BLaER1 treated with 17β-estradiol and CSF1 and Interleukin-3, amounts not matched to agents 10 nM and 100 nM (cell line): ENCODE results near the gene CKAP4.

Experiments used
- H3K27ac ChIP-seq, 11 experiments: shearing (Covaris generic); formaldehyde crosslinking; 2 replicates each; pipeline ENCODE4 v1.8.1; 2022
- H3K27me3 ChIP-seq, 11 experiments: shearing (Covaris generic); formaldehyde crosslinking; 2 replicates each; pipeline ENCODE4 v1.8.1; 2022
- H3K36me3 ChIP-seq, 11 experiments: shearing (Covaris generic); formaldehyde crosslinking; 2 replicates each; pipeline ENCODE4 v1.8.1; 2022
- H3K4me1 ChIP-seq, 10 experiments: shearing (Covaris generic); formaldehyde crosslinking; 2 replicates each; pipeline ENCODE4 v1.8.1; 2022
- H3K4me2 ChIP-seq, 11 experiments: shearing (Covaris generic); formaldehyde crosslinking; 2 replicates each; pipeline ENCODE4 v1.8.1; 2022
- H3K4me3 ChIP-seq, 10 experiments: shearing (Covaris generic); formaldehyde crosslinking; 2 replicates each; pipeline ENCODE4 v1.8.1; 2022
- H3K9ac ChIP-seq, 11 experiments: shearing (Covaris generic); formaldehyde crosslinking; 2 replicates each; pipeline ENCODE4 v1.8.1; 2022
- H3K9me3 ChIP-seq, 11 experiments: shearing (Covaris generic); formaldehyde crosslinking; replicated peaks in 1 of 11; 2 replicates each; pipeline ENCODE4 v1.8.1; 2022
- H4K20me1 ChIP-seq, 11 experiments: shearing (Covaris generic); formaldehyde crosslinking; 2 replicates each; pipeline ENCODE4 v1.8.1; 2022
- Cebpa-rat ChIP-seq, 11 experiments: shearing (Covaris generic); IDR thresholded peaks; 2 replicates each; pipeline ENCODE4 v1.8.1; 2022

CKAP4 gene

GRCh38 chr12:106188256-106188655 lies 59.6 kb downstream of the CKAP4 start:
- Histone ChIP-seq H3K4me1 (peaks cover 0 to under 1% (median 0%) of the 10 kb centered on the region in 10 experiments; a peak in 1 of 20 replicates), H3K27ac (no peak overlapping the region), H3K4me3 (no peak overlapping the region), H3K9me3 (no peaks in the 10 kb centered on the region), H3K27me3 (no peaks in the 10 kb centered on the region), H4K20me1 (no peaks in the 10 kb centered on the region), H3K4me2 (no peak overlapping the region), H3K9ac (no peak overlapping the region), H3K36me3 (no peaks in the 10 kb centered on the region)
- TF ChIP-seq Cebpa-rat (IDR thresholded peaks at IDR 0.05), result no peak
